Neural progenitor cell (in vitro differentiated cells): ENCODE results near the gene PSORS1C2. TPM values are rescaled to one million over a fixed set of nuclear protein-coding genes. Genes with fewer than 3 reads are reported as not detected.

Experiments used
- DNase-seq: peaks from one replicate; pipeline ENCODE4 v3.0.0-alpha.2; 2016; ENCODE audit warnings: low spot score
- H2AFZ ChIP-seq: fragments of 200-600 bp; sonication (generic); replicated peaks from 2 replicates; pipeline ENCODE4 v1.6.1; 2016; ENCODE audit warnings: antibody characterized with exemption
- H3F3A ChIP-seq: fragments of 200-600 bp; sonication (generic); 2 replicates; pipeline ENCODE4 v1.6.1; 2016; ENCODE audit warnings: antibody characterized with exemption, low read depth
- H3K27ac ChIP-seq: fragments of 200-600 bp; sonication (generic); 2 replicates; pipeline ENCODE4 v1.5.1; 2016; ENCODE audit warnings: mild to moderate bottlenecking
- H3K27me3 ChIP-seq: fragments of 200-600 bp; sonication (generic); 2 replicates; pipeline ENCODE4 v1.6.1; 2016; ENCODE audit warnings: mild to moderate bottlenecking, moderate library complexity
- H3K36me3 ChIP-seq: fragments of 200-600 bp; sonication (generic); 2 replicates; pipeline ENCODE4 v1.5.1; 2016
- H3K4me1 ChIP-seq: fragments of 200-600 bp; sonication (generic); 2 replicates; pipeline ENCODE4 v1.6.1; 2016; ENCODE audit warnings: mixed run types
- H3K4me2 ChIP-seq: fragments of 200-600 bp; sonication (generic); 2 replicates; pipeline ENCODE4 v1.6.1; 2016
- H3K4me3 ChIP-seq: fragments of 200-600 bp; sonication (generic); 2 replicates; pipeline ENCODE4 v1.5.1; 2016
- H3K79me2 ChIP-seq: fragments of 200-600 bp; sonication (generic); 2 replicates; pipeline ENCODE4 v1.6.1; 2016; ENCODE audit warnings: low read depth
- H3K9ac ChIP-seq: fragments of 200-600 bp; sonication (generic); 2 replicates; pipeline ENCODE4 v1.6.1; 2016
- H3K9me3 ChIP-seq: fragments of 200-600 bp; sonication (generic); 2 replicates; pipeline ENCODE4 v1.5.1; 2016; ENCODE audit warnings: low read depth
- H4K20me1 ChIP-seq: fragments of 200-600 bp; sonication (generic); 2 replicates; pipeline ENCODE4 v1.6.1; 2016; ENCODE audit warnings: low read depth
- H3K27ac Mint-ChIP-seq: 3 replicates; pipeline ENCODE4 v1.8.0; 2021; ENCODE audit warnings: mixed read lengths
- H3K27me3 Mint-ChIP-seq: 2 replicates; pipeline ENCODE4 v1.8.0; 2022; ENCODE audit warnings: low read depth, mild to moderate bottlenecking, inconsistent platforms, moderate library complexity, mixed read lengths; ENCODE audit not compliant: insufficient read depth
- H3K36me3 Mint-ChIP-seq: 3 replicates; pipeline ENCODE4 v1.8.0; 2021; ENCODE audit warnings: mixed read lengths
- H3K4me1 Mint-ChIP-seq: 3 replicates; pipeline ENCODE4 v1.8.0; 2021; ENCODE audit warnings: mixed read lengths
- H3K4me3 Mint-ChIP-seq: 3 replicates; pipeline ENCODE4 v1.8.0; 2021; ENCODE audit warnings: mild to moderate bottlenecking, moderate library complexity, mixed read lengths
- H3K9me3 Mint-ChIP-seq: 3 replicates; pipeline ENCODE4 v1.8.0; 2020; ENCODE audit warnings: mixed read lengths
- EZH2 ChIP-seq: fragments of 200-600 bp; sonication (generic); IDR thresholded peaks from 2 replicates; pipeline ENCODE4 v1.6.1; 2017; ENCODE audit warnings: antibody characterized with exemption, mild to moderate bottlenecking, moderate library complexity
- EZH2phosphoT487 ChIP-seq: fragments of 200-600 bp; sonication (generic); IDR thresholded peaks from 2 replicates; pipeline ENCODE4 v1.6.1; 2017; ENCODE audit warnings: antibody characterized with exemption
- total RNA-seq: library from RNA; depleted of rRNA; stranded (reverse); fragments of >200 nt; gene quantifications from 2 replicates; pipeline ENCODE4 v1.2.3, GENCODE V29; 2015; ENCODE audit warnings: low replicate concordance
- TF ChIP-seq, protein P1 (sequence below): fragments of 200-600 bp; sonication (generic); IDR thresholded peaks from 2 replicates; pipeline ENCODE4 v1.5.1; 2017; ENCODE audit warnings: antibody characterized with exemption, mild to moderate bottlenecking

Gene PSORS1C2
- total RNA-seq, 1 donor from 2014 or later: not detected

DNA sequence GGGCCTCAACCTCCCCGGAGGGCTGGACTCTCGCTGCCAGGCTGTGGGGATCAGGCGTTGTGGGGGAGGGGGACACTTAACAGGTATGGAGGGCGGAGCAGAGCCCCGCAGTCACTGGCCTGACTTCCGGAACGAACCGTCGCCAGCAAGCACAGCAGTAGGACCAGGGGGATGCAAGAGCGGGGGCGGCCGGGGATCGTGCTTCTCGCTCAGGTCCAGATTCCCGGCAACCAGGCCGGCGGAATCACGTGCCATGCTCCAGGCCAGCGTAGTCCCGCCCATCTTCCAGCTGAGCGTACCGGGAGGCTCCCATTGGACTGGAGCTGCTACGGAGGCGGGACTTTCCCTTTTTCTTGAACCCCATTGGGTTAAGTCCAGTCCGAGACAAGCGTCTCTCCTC lies 41.6 kb upstream of the PSORS1C2 start:
- Histone ChIP-seq H2AFZ (no peak overlapping the region), H3K9me3 (no peaks in the 10 kb centered on the region), H3K27ac (no peak overlapping the region), H3K27me3 (no peaks in the 10 kb centered on the region), H4K20me1 (no peaks in the 10 kb centered on the region), H3K4me1 (peaks cover 9% of the 10 kb centered on the region), H3K4me2 (no peak overlapping the region), H3K4me3 (no peak overlapping the region), H3K36me3 (no peaks in the 10 kb centered on the region), H3K79me2 (no peaks in the 10 kb centered on the region), H3F3A (no peaks in the 10 kb centered on the region), H3K9ac (no peak overlapping the region)
- peaks cover 4% of the 10 kb centered on the region for H3K4me1 Mint-ChIP-seq
- TF ChIP-seq, protein P1, sequence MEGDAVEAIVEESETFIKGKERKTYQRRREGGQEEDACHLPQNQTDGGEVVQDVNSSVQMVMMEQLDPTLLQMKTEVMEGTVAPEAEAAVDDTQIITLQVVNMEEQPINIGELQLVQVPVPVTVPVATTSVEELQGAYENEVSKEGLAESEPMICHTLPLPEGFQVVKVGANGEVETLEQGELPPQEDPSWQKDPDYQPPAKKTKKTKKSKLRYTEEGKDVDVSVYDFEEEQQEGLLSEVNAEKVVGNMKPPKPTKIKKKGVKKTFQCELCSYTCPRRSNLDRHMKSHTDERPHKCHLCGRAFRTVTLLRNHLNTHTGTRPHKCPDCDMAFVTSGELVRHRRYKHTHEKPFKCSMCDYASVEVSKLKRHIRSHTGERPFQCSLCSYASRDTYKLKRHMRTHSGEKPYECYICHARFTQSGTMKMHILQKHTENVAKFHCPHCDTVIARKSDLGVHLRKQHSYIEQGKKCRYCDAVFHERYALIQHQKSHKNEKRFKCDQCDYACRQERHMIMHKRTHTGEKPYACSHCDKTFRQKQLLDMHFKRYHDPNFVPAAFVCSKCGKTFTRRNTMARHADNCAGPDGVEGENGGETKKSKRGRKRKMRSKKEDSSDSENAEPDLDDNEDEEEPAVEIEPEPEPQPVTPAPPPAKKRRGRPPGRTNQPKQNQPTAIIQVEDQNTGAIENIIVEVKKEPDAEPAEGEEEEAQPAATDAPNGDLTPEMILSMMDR: no peak
- TF ChIP-seq EZH2 (no peak), EZH2phosphoT487 (no peak)
- peaks cover 6% of the 10 kb centered on the region for H3K27me3 Mint-ChIP-seq
- H3K36me3 Mint-ChIP-seq: no peaks in the 10 kb centered on the region
- H3K4me3 Mint-ChIP-seq: no peak overlapping the region
- DNase-seq: no peak
- no peak overlapping the region for H3K27ac Mint-ChIP-seq
- H3K9me3 Mint-ChIP-seq: no peaks in the 10 kb centered on the region

DNA sequence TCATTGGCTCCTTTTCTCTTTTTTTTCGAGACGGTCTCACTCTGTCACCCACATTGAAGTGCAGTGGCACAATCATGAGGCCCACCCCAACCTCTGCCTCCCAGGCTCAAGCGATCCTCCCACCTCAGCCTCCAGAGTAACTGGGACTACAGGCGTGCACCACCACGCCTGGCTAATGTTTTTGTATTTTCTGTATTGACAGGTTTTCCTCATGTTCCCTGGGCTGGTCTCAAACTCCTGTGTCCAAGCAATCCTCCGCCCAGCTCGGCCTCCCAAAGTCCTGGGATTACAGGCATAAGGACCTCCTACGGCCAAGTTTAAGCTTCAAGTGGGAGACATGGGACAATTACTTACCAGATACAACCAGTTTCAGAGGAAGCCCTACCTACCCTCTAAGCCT lies 41.0 kb upstream of the PSORS1C2 start:
- Mint-ChIP-seq H3K4me3 (no peak overlapping the region), H3K27me3 (peaks cover 6% of the 10 kb centered on the region), H3K36me3 (no peaks in the 10 kb centered on the region), H3K4me1 (peaks cover 4% of the 10 kb centered on the region), H3K9me3 (no peaks in the 10 kb centered on the region), H3K27ac (no peak overlapping the region)
- Histone ChIP-seq H2AFZ (no peak overlapping the region), H3K9me3 (no peaks in the 10 kb centered on the region), H3K27ac (no peak overlapping the region), H3K36me3 (no peaks in the 10 kb centered on the region), H3K79me2 (no peaks in the 10 kb centered on the region), H3K4me2 (no peak overlapping the region), H3K4me3 (no peak overlapping the region), H3K4me1 (peaks cover 9% of the 10 kb centered on the region), H3F3A (no peaks in the 10 kb centered on the region), H3K27me3 (no peaks in the 10 kb centered on the region), H3K9ac (no peak overlapping the region), H4K20me1 (no peaks in the 10 kb centered on the region)
- TF ChIP-seq EZH2 (no peak), EZH2phosphoT487 (no peak)
- TF ChIP-seq, protein P1: no peak
- DNase-seq: no peak

DNA sequence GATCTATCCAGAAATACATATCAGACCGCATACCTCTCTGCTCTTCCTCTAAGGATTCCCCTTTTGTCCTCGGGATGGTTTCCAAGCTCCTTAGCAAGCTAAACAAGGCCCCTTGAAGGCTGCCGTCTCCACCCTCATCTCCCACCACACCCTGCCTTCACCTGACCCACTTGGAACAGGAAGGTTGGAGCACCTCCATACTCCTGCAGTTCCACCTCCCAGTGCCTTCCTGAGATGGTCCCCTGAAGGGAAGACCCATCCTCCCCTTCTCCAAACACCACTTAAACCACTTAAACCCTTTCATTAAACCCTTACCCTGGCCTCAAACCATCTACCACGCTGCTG lies 40.1 kb upstream of the PSORS1C2 start:
- H3K36me3 ChIP-seq: no peaks in the 10 kb centered on the region
- H3K4me3 ChIP-seq: no peak overlapping the region
- no peak for DNase-seq
- Mint-ChIP-seq H3K27me3 (peaks cover 6% of the 10 kb centered on the region), H3K4me1 (peaks cover 4% of the 10 kb centered on the region), H3K27ac (no peak overlapping the region), H3K4me3 (no peak overlapping the region), H3K9me3 (no peaks in the 10 kb centered on the region), H3K36me3 (no peaks in the 10 kb centered on the region)
- no peak overlapping the region for H3K4me2 ChIP-seq
- no peaks in the 10 kb centered on the region for H3K9me3 ChIP-seq
- H4K20me1 ChIP-seq: no peaks in the 10 kb centered on the region
- peaks cover 4% of the 10 kb centered on the region for H3K4me1 ChIP-seq
- H3K27ac ChIP-seq: no peak overlapping the region
- H3K27me3 ChIP-seq: no peaks in the 10 kb centered on the region
- H3K79me2 ChIP-seq: no peaks in the 10 kb centered on the region
- H3K9ac ChIP-seq: no peak overlapping the region
- no peak overlapping the region for H2AFZ ChIP-seq
- TF ChIP-seq EZH2phosphoT487: no peak
- no peak for TF ChIP-seq EZH2
- TF ChIP-seq, protein P1: no peak
- H3F3A ChIP-seq: no peaks in the 10 kb centered on the region
